Right lobe of liver (tissue), 4 donors: ENCODE measurements around the gene ANKRD18A.
"Not testable (repeated sequence)": the region's sequence is repeated elsewhere in the genome, so short reads cannot be mapped to it uniquely, and the experiment has no call there.

Experiments
- POLR2A ChIP-seq: fragments of 450-650 bp; IDR thresholded peaks from one replicate; pipeline ENCODE4 v1.6.1; 2017; ENCODE audit warnings: antibody characterized with exemption, mild to moderate bottlenecking
- TF ChIP-seq, protein P1 (sequence below), 4 donors: fragments of 200-600 bp in 3 of 4; fragments of 450-650 bp in 1 of 4; IDR thresholded peaks; one replicate each; pipeline versions ENCODE4 v1.5.1 to v1.8.0; 2016 to 2022; ENCODE audit warnings: antibody characterized with exemption in 4 of 4, mild to moderate bottlenecking in 2 of 4
- donor health status: DM: no; HTN: no; CAD: no.
- donor health status: DM: no; HTN: no; CAD: no.
- donor health status: DM: no; HTN: yes; CAD: no.

DNA sequence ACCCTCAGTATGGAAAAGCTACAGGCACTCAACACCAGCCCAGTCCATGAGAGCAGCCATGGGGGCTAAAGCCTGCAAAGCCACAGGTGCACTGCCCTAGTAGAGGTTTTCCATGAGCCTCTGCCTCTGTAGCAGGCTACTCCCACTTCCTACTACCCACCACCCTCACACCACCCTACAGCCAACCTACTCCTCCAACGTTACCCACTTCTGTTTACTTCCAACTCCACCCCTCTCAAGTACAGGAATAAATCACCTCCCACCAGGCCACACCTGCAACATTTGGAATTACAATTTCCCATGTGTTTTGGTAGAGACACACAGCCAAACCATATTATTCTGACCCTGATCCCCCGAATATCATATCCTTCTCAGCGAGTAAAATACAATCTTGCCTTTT is 61.2 kb downstream of the ANKRD18A start:
- TF ChIP-seq, protein P1, sequence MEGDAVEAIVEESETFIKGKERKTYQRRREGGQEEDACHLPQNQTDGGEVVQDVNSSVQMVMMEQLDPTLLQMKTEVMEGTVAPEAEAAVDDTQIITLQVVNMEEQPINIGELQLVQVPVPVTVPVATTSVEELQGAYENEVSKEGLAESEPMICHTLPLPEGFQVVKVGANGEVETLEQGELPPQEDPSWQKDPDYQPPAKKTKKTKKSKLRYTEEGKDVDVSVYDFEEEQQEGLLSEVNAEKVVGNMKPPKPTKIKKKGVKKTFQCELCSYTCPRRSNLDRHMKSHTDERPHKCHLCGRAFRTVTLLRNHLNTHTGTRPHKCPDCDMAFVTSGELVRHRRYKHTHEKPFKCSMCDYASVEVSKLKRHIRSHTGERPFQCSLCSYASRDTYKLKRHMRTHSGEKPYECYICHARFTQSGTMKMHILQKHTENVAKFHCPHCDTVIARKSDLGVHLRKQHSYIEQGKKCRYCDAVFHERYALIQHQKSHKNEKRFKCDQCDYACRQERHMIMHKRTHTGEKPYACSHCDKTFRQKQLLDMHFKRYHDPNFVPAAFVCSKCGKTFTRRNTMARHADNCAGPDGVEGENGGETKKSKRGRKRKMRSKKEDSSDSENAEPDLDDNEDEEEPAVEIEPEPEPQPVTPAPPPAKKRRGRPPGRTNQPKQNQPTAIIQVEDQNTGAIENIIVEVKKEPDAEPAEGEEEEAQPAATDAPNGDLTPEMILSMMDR (IDR thresholded peaks at IDR 0.05), result not testable (repeated sequence)
- not testable (repeated sequence) for TF ChIP-seq POLR2A
